HG03025 (cell line): Measurements from ENCODE around the gene PSMD1.
"Not testable (repeated sequence)": the region's sequence is repeated elsewhere in the genome, so short reads cannot be mapped to it uniquely, and the experiment has no call there.

ENCODE experiments used
- ATAC-seq: cut with Tn5 transposase; IDR thresholded peaks from one replicate; pipeline ENCODE4 v1.9.1; 2021; ENCODE audit warnings: mild to moderate bottlenecking, moderate library complexity; ENCODE audit not compliant: unreplicated experiment, low FRiP score

The PSMD1 gene

GRCh38 chr2:231178805-231179204 is 122.1 kb downstream of the PSMD1 start:
- not testable (repeated sequence) for ATAC-seq

- no peak for ATAC-seq
Observed at GRCh38 chr2:231181860-231182512, 125.3 kb downstream of the PSMD1 start.

GRCh38 chr2:231182513-231182899 is 125.8 kb downstream of the PSMD1 start:
- ATAC-seq = no peak

- ATAC-seq = no peak
Observed at GRCh38 chr2:231183851-231184250, 127.2 kb downstream of the PSMD1 start.

GRCh38 chr2:231184319-231184718 is 127.7 kb downstream of the PSMD1 start:
- ATAC-seq = no peak

GRCh38 chr2:231185050-231185725 is 128.5 kb downstream of the PSMD1 start:
- ATAC-seq = no peak

- no peak for ATAC-seq
Observed at GRCh38 chr2:231185886-231186285, 129.2 kb downstream of the PSMD1 start.

- no peak for ATAC-seq
Observed at GRCh38 chr2:231186325-231186724, 129.7 kb downstream of the PSMD1 start.

GRCh38 chr2:231187736-231188505 is 131.3 kb downstream of the PSMD1 start:
- ATAC-seq = no peak

- ATAC-seq = no peak
Observed at GRCh38 chr2:231188506-231189170, 132.0 kb downstream of the PSMD1 start.

GRCh38 chr2:231189171-231189530 is 132.5 kb downstream of the PSMD1 start:
- ATAC-seq = no peak

GRCh38 chr2:231189571-231190495 is 133.2 kb downstream of the PSMD1 start:
- ATAC-seq = no peak

GRCh38 chr2:231190531-231191197 is 134.0 kb downstream of the PSMD1 start:
- ATAC-seq = no peak

- ATAC-seq = no peak
Observed at GRCh38 chr2:231191896-231192872, 135.5 kb downstream of the PSMD1 start.

GRCh38 chr2:231193216-231193615 is 136.5 kb downstream of the PSMD1 start:
- no peak for ATAC-seq

GRCh38 chr2:231196592-231196991 is 139.9 kb downstream of the PSMD1 start:
- ATAC-seq = no peak

GRCh38 chr2:231197196-231197595 is 140.5 kb downstream of the PSMD1 start:
- not testable (repeated sequence) for ATAC-seq

GRCh38 chr2:231197706-231198290 is 141.1 kb downstream of the PSMD1 start:
- no peak for ATAC-seq
